Naive thymus-derived CD4-positive, alpha-beta T cell (primary cell): Measurements from ENCODE around the gene ASB12. TPM values are rescaled to one million over a fixed set of nuclear protein-coding genes. Genes with fewer than 3 reads are reported as not detected.
A peak's percentile ranks its signal among the peaks of the same experiment; 100 is the strongest.

Experiments used
- ATAC-seq: fragments of 150-1000 bp; cut with Tn5 transposase; 2 replicates; pipeline ENCODE4 v1.10.0; 2021; ENCODE audit warnings: mild to moderate bottlenecking, moderate library complexity
- CTCF ChIA-PET: fragments of 350-600 bp; sonication (Branson Sonifier 250); formaldehyde crosslinking; loops from one replicate; lab custom pipeline; 2021; ENCODE audit warnings: antibody characterized with exemption; lab: Charles Lee
- POLR2A ChIA-PET: fragments of 350-600 bp; sonication (Branson Sonifier 250); formaldehyde crosslinking; loops from one replicate; lab custom pipeline; 2021; ENCODE audit warnings: antibody characterized with exemption, inconsistent platforms; lab: Charles Lee
- DNase-seq, 9 donors: peaks; one replicate each; pipeline versions ENCODE4 v3.0.0 to v3.0.0-alpha.2; 2020 to 2022; ENCODE audit warnings: mixed read lengths in 1 of 9
- H3K27ac ChIP-seq: one replicate; pipeline ENCODE4 v1.7.0; 2013; ENCODE audit warnings: mild to moderate bottlenecking, low read depth, low read length, moderate library complexity
- H3K27me3 ChIP-seq, 2 donors: one replicate each; pipeline ENCODE4 v1.7.0; 2013; ENCODE audit warnings: low read length in 2 of 2, mild to moderate bottlenecking in 2 of 2, moderate library complexity in 2 of 2; ENCODE audit not compliant: control insufficient read depth in 2 of 2, insufficient read depth in 2 of 2
- H3K36me3 ChIP-seq, 3 experiments: 1 replicate in 2 of 3; 2 replicates in 1 of 3; pipeline ENCODE4 v1.7.0; 2013; ENCODE audit warnings: low read length in 3 of 3, mild to moderate bottlenecking in 3 of 3, moderate library complexity in 1 of 3; ENCODE audit not compliant: insufficient read depth in 3 of 3, control insufficient read depth in 2 of 3
- H3K4me1 ChIP-seq, 2 donors: one replicate each; pipeline ENCODE4 v1.7.0; 2013; ENCODE audit warnings: low read length in 2 of 2, mild to moderate bottlenecking in 2 of 2, moderate library complexity in 1 of 2; ENCODE audit not compliant: control insufficient read depth in 2 of 2, insufficient read depth in 2 of 2
- H3K4me3 ChIP-seq: 2 replicates; pipeline ENCODE4 v1.7.0; 2013; ENCODE audit warnings: mild to moderate bottlenecking, low read length
- H3K9me3 ChIP-seq, 3 experiments: 1 replicate in 2 of 3; 2 replicates in 1 of 3; pipeline ENCODE4 v1.7.0; 2013; ENCODE audit warnings: low read length in 3 of 3; ENCODE audit not compliant: control insufficient read depth in 2 of 3
- H3K27ac Mint-ChIP-seq, 9 donors: one replicate each; pipeline ENCODE4 v1.8.0; 2020 to 2022; ENCODE audit warnings: mixed read lengths in 9 of 9, mild to moderate bottlenecking in 8 of 9, moderate library complexity in 5 of 9, inconsistent platforms in 2 of 9
- H3K27me3 Mint-ChIP-seq, 5 donors: one replicate each; pipeline ENCODE4 v1.8.0; 2021 to 2022; ENCODE audit warnings: mixed read lengths in 5 of 5, mild to moderate bottlenecking in 1 of 5
- H3K36me3 Mint-ChIP-seq, 5 donors: one replicate each; pipeline ENCODE4 v1.8.0; 2020 to 2022; ENCODE audit warnings: mixed read lengths in 5 of 5, mild to moderate bottlenecking in 3 of 5, inconsistent platforms in 1 of 5
- H3K4me1 Mint-ChIP-seq, 7 donors: one replicate each; pipeline ENCODE4 v1.8.0; 2020 to 2022; ENCODE audit warnings: mixed read lengths in 7 of 7, mild to moderate bottlenecking in 3 of 7, inconsistent platforms in 1 of 7
- H3K4me3 Mint-ChIP-seq, 10 donors: one replicate each; pipeline ENCODE4 v1.8.0; 2020 to 2022; ENCODE audit warnings: mild to moderate bottlenecking in 10 of 10, mixed read lengths in 10 of 10, moderate library complexity in 6 of 10, inconsistent platforms in 2 of 10
- H3K9me3 Mint-ChIP-seq, 11 donors: one replicate each; pipeline ENCODE4 v1.8.0; 2020 to 2022; ENCODE audit warnings: mixed read lengths in 11 of 11, mild to moderate bottlenecking in 4 of 11, inconsistent platforms in 1 of 11, moderate library complexity in 1 of 11
- intact Hi-C, 2 donors: fragments of 100-400 bp; cut with micrococcal nuclease; formaldehyde crosslinking; loops; one replicate each; pipeline ENCODE4 v1.15.1; 2023
- polyA plus RNA-seq, 2 donors: library from polyadenylated mRNA; unstranded; fragments of 300-500 nt; fragmentation: Illumina TruSeq; gene quantifications; one replicate each; pipeline ENCODE4 v1.2.3, GENCODE V29; 2021
- total RNA-seq, 6 experiments: library from RNA in 5 of 6; stranded (reverse) in 5 of 6; gene quantifications; 1 replicate in 5 of 6; 2 replicates in 1 of 6; pipeline ENCODE4 v1.2.3 and lab custom pipeline; 2021 to 2026

ASB12 gene
- total and polyA plus RNA-seq, 7 experiments from 2014 or later, result 0.55 TPM; not detected in 6

- Histone ChIP-seq H3K4me1 (no peaks in the 10 kb centered on the region), H3K9me3 (no peaks in the 10 kb centered on the region), H3K36me3 (peaks cover 0 to 14% (median 0%) of the 10 kb centered on the region in 3 experiments), H3K4me3 (no peak overlapping the region), H3K27me3 (no peaks in the 10 kb centered on the region), H3K27ac (no peak overlapping the region)
- no peak for ATAC-seq
- H3K9me3 Mint-ChIP-seq, result peaks cover 0 to 1% (median 0%) of the 10 kb centered on the region in 11 donors
- no peak for DNase-seq
- H3K36me3 Mint-ChIP-seq, result peaks cover 4 to 11% (median 7%) of the 10 kb centered on the region in 5 donors
- H3K27ac Mint-ChIP-seq, result no peak overlapping the region
- H3K4me1 Mint-ChIP-seq, result peaks cover 0 to 9% (median 5%) of the 10 kb centered on the region in 7 donors
- CTCF ChIA-PET, result no interaction called here
- POLR2A ChIA-PET, result no interaction called here
- H3K4me3 Mint-ChIP-seq, result no peak overlapping the region
- intact Hi-C loops, result no loop called here
- H3K27me3 Mint-ChIP-seq, result no peaks in the 10 kb centered on the region
Observed at GRCh38 chrX:64196606-64197005, 33.8 kb downstream of the ASB12 start.

GRCh38 chrX:64195862-64196261 lies 34.5 kb downstream of the ASB12 start:
- Histone ChIP-seq H3K27ac (no peak overlapping the region), H3K4me1 (no peaks in the 10 kb centered on the region), H3K4me3 (no peak overlapping the region), H3K9me3 (no peaks in the 10 kb centered on the region), H3K27me3 (no peaks in the 10 kb centered on the region), H3K36me3 (peaks cover 0 to 18% (median 0%) of the 10 kb centered on the region in 3 experiments)
- peaks cover 4 to 18% (median 11%) of the 10 kb centered on the region in 5 donors for H3K36me3 Mint-ChIP-seq
- ATAC-seq (no peak), DNase-seq (no peak)
- ChIA-PET POLR2A (no interaction called here), CTCF (no interaction called here)
- intact Hi-C loops, result no loop called here
- H3K27ac Mint-ChIP-seq, result peak overlapping the region in 1 of 9 donors; percentile 33
- H3K4me1 Mint-ChIP-seq, result peaks cover 0 to 7% (median 0%) of the 10 kb centered on the region in 7 donors
- no peak overlapping the region for H3K4me3 Mint-ChIP-seq
- no peaks in the 10 kb centered on the region for H3K27me3 Mint-ChIP-seq
- peaks cover 0 to 2% (median 0%) of the 10 kb centered on the region in 11 donors for H3K9me3 Mint-ChIP-seq

GRCh38 chrX:64192673-64193072 lies 37.7 kb downstream of the ASB12 start:
- Mint-ChIP-seq H3K36me3 (peaks cover 4 to 24% (median 11%) of the 10 kb centered on the region in 5 donors), H3K27ac (no peak overlapping the region), H3K4me1 (peaks cover 0 to 1% (median 0%) of the 10 kb centered on the region in 7 donors), H3K9me3 (peaks cover 0 to 2% (median 0%) of the 10 kb centered on the region in 11 donors), H3K4me3 (no peak overlapping the region), H3K27me3 (no peaks in the 10 kb centered on the region)
- no peak overlapping the region for H3K4me3 ChIP-seq
- ChIA-PET POLR2A (no interaction called here), CTCF (no interaction called here)
- no peaks in the 10 kb centered on the region for H3K27me3 ChIP-seq
- no peaks in the 10 kb centered on the region for H3K4me1 ChIP-seq
- intact Hi-C loops, result no loop called here
- H3K9me3 ChIP-seq, result no peaks in the 10 kb centered on the region
- ATAC-seq (no peak), DNase-seq (no peak)
- peaks cover 0 to 18% (median 0%) of the 10 kb centered on the region in 3 experiments for H3K36me3 ChIP-seq
- no peak overlapping the region for H3K27ac ChIP-seq

DNA sequence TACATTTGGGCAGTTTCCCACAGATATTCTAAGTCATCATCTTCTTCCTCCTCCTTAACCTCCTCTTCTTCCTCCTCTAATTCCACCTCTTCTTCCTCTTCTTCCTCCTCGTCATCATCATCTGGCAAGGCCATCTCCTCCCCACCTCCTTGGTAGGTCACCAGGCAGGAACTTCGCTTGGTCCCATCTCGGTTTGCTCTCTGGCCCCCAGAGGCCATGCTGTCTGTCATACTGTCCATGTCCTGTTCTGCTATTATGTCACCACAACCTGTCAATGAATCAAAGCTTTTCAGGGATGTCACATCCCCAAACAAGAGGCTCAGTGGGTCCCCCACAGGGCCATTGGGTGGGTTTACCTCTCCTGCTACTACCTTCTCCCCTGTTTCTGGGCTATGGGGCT lies 38.4 kb downstream of the ASB12 start:
- Histone ChIP-seq H3K36me3 (peaks cover 0 to 18% (median 0%) of the 10 kb centered on the region in 3 experiments), H3K4me3 (no peak overlapping the region), H3K4me1 (no peaks in the 10 kb centered on the region), H3K27me3 (no peaks in the 10 kb centered on the region), H3K27ac (no peak overlapping the region), H3K9me3 (no peaks in the 10 kb centered on the region)
- Mint-ChIP-seq H3K36me3 (peaks cover 4 to 24% (median 11%) of the 10 kb centered on the region in 5 donors), H3K27me3 (no peaks in the 10 kb centered on the region), H3K4me1 (peaks cover 0 to 1% (median 0%) of the 10 kb centered on the region in 7 donors), H3K27ac (no peak overlapping the region), H3K9me3 (peaks cover 0 to 2% (median 0%) of the 10 kb centered on the region in 11 donors), H3K4me3 (no peak overlapping the region)
- intact Hi-C loops, result no loop called here
- DNase-seq (no peak), ATAC-seq (no peak)
- POLR2A ChIA-PET, result no interaction called here
- CTCF ChIA-PET, result interaction anchor here (0.6 kb wide), 1 partner anchor 232 kb away, joined by 5 read pairs; no protein-coding TSS in a partner anchor

DNA sequence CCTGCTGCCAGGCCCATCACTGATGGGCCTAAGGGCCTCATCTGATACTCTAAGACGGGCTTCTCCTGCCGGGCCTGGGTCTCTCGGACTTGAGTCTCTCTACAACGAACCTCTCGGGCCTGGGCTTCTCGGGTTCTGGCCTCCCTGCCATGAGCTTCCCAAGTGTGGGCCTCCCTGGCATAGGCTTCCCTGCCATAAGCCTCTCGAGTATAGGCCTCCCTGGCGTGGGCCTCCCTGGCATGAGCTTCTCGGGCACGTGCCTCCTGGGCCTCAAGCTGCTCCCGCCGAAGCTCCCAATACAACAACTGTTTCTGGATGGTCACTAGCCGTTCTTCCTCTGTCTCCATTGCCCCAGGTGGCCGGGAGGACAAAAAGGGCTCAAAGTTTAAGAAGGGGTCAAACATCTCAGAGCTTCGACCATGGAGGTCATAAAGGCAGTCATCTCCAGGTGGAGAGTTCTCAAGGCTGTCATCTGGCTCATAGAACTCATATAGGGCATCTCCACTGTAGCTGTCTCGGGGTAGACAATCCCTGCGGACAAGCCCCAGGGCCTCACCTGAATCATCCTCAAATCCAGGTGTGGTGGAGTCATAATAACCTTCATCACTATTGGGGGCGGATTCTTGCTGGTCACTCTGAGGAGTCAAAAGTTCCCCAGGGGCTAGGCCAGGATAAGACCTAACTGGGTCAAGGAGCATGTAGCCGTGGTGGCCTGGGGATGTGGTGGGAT lies 39.0 kb downstream of the ASB12 start:
- intact Hi-C loops, result no loop called here
- Histone ChIP-seq H3K36me3 (peaks cover 0 to 18% (median 0%) of the 10 kb centered on the region in 3 experiments), H3K9me3 (no peaks in the 10 kb centered on the region), H3K27me3 (no peaks in the 10 kb centered on the region), H3K27ac (no peak overlapping the region), H3K4me3 (no peak overlapping the region), H3K4me1 (no peaks in the 10 kb centered on the region)
- no peaks in the 10 kb centered on the region for H3K4me1 Mint-ChIP-seq
- DNase-seq (no peak), ATAC-seq (no peak)
- POLR2A ChIA-PET, result no interaction called here
- H3K27ac Mint-ChIP-seq, result no peak overlapping the region
- no peaks in the 10 kb centered on the region for H3K27me3 Mint-ChIP-seq
- peaks cover 4 to 24% (median 11%) of the 10 kb centered on the region in 5 donors for H3K36me3 Mint-ChIP-seq
- H3K9me3 Mint-ChIP-seq, result peaks cover 0 to 2% (median 0%) of the 10 kb centered on the region in 11 donors
- no peak overlapping the region for H3K4me3 Mint-ChIP-seq
- CTCF ChIA-PET, result interaction anchor here (0.6 kb wide), 1 partner anchor 232 kb away, joined by 5 read pairs; no protein-coding TSS in a partner anchor

DNA sequence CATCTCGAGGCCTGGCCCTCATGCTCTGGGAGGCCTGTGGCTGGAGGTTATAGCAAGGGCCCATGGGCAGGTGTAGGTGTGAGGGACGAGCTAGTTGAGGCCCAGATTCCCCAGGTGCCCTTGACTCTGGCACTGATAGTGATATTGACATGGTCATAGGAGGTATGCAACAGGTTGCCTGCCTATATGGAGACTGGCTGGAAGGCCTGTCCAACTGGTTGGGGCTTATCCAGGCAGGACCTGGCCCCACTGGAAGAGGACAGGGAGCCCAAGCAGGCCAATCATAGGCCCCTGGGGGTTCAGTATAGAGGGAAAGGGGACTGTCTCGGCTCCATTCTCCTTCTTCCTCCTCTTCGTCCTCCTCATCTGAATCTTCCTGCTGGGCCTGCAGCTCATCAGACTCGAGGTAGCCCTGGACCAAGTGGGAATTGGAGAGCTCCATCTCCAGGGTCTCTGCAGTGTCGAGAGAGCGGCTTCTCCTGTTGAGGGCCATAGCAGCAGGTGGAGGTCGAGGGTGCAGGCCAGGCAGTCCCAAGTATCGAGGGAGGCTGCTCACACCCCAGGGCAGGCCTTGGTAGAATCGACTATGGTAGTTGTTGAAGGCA lies 40.2 kb downstream of the ASB12 start:
- CTCF ChIA-PET, result no interaction called here
- ATAC-seq, result no peak
- Mint-ChIP-seq H3K4me3 (no peak overlapping the region), H3K27ac (no peak overlapping the region), H3K36me3 (peaks cover 4 to 29% (median 11%) of the 10 kb centered on the region in 5 donors), H3K27me3 (no peaks in the 10 kb centered on the region), H3K9me3 (peaks cover 0 to 2% (median 0%) of the 10 kb centered on the region in 11 donors), H3K4me1 (no peaks in the 10 kb centered on the region)
- Histone ChIP-seq H3K4me3 (no peak overlapping the region), H3K27me3 (no peaks in the 10 kb centered on the region), H3K9me3 (no peaks in the 10 kb centered on the region), H3K36me3 (peaks cover 0 to 18% (median 0%) of the 10 kb centered on the region in 3 experiments), H3K4me1 (no peaks in the 10 kb centered on the region), H3K27ac (no peak overlapping the region)
- POLR2A ChIA-PET, result no interaction called here
- DNase-seq, result no peak
- intact Hi-C loops, result no loop called here
